WTC11 (cell line): ENCODE results near the gene RNASE4.

Source experiments
- ETV6 ChIP-seq: sonication (generic); formaldehyde crosslinking; IDR thresholded peaks from 2 replicates; pipeline ENCODE4 v1.8.1; 2022; ENCODE audit warnings: mild to moderate bottlenecking, missing genetic modification reagents
- IRF2 ChIP-seq: sonication (generic); formaldehyde crosslinking; IDR thresholded peaks from 2 replicates; pipeline ENCODE4 v1.8.0; 2022; ENCODE audit warnings: low read depth, missing genetic modification reagents, borderline replicate concordance
- NFYB ChIP-seq: sonication (generic); formaldehyde crosslinking; conservative IDR thresholded peaks from 2 replicates; pipeline ENCODE4 v1.8.0; 2022; ENCODE audit warnings: low read depth, missing genetic modification reagents
- ZNF121 ChIP-seq: sonication (generic); formaldehyde crosslinking; IDR thresholded peaks from 2 replicates; pipeline ENCODE4 v1.8.0; 2023; ENCODE audit warnings: missing genetic modification reagents
- ZNF416 ChIP-seq: fragments of 250-450 bp; sonication (Bioruptor Pico); IDR thresholded peaks from 2 replicates; pipeline ENCODE4 v1.9.0; 2021; ENCODE audit warnings: mild to moderate bottlenecking, inconsistent platforms
- TF ChIP-seq, protein P1 (sequence below): sonication (generic); formaldehyde crosslinking; IDR thresholded peaks from 2 replicates; pipeline ENCODE4 v1.8.1; 2023; ENCODE audit warnings: mild to moderate bottlenecking, missing genetic modification reagents
- TF ChIP-seq, protein P2 (sequence below): fragments of 200-600 bp; IDR thresholded peaks from 2 replicates; pipeline ENCODE4 v1.8.0; 2022; ENCODE audit warnings: antibody characterized with exemption
- TF ChIP-seq, protein P3 (sequence below): sonication (generic); formaldehyde crosslinking; IDR thresholded peaks from 2 replicates; pipeline ENCODE4 v1.8.0; 2023; ENCODE audit warnings: missing genetic modification reagents
- TF ChIP-seq, protein P4 (sequence below): sonication (generic); formaldehyde crosslinking; IDR thresholded peaks from 2 replicates; pipeline ENCODE4 v1.8.1; 2022; ENCODE audit warnings: low read depth, missing genetic modification reagents, borderline replicate concordance
- TF ChIP-seq, protein P5 (sequence below): sonication (generic); formaldehyde crosslinking; IDR thresholded peaks from 2 replicates; pipeline ENCODE4 v1.8.1; 2023; ENCODE audit warnings: mild to moderate bottlenecking, missing genetic modification reagents, moderate library complexity
- TF ChIP-seq, protein P6 (sequence below): sonication (generic); formaldehyde crosslinking; IDR thresholded peaks from 2 replicates; pipeline ENCODE4 v1.8.1; 2022; ENCODE audit warnings: mild to moderate bottlenecking, moderate library complexity, missing genetic modification reagents

DNA sequence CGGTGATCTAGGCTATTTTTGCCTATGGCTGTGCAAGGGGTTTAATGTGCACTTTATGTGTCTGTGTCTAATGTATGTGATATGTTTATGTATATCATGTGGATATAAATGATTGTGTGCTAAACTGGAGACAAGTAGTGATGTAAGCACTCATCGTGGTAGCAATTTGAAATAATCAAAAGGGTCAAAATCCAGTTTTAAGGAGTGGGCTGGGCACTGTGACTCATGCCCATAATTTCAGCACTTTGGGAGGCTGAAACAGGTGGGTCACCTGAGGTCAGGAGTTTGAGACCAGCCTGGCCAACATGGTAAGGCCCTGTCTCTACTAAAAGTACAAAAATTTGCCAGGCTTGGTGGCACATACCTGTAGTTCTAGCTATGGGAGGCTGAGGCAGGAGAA is 64.1 kb downstream of the RNASE4 start:
- TF ChIP-seq, protein P1, sequence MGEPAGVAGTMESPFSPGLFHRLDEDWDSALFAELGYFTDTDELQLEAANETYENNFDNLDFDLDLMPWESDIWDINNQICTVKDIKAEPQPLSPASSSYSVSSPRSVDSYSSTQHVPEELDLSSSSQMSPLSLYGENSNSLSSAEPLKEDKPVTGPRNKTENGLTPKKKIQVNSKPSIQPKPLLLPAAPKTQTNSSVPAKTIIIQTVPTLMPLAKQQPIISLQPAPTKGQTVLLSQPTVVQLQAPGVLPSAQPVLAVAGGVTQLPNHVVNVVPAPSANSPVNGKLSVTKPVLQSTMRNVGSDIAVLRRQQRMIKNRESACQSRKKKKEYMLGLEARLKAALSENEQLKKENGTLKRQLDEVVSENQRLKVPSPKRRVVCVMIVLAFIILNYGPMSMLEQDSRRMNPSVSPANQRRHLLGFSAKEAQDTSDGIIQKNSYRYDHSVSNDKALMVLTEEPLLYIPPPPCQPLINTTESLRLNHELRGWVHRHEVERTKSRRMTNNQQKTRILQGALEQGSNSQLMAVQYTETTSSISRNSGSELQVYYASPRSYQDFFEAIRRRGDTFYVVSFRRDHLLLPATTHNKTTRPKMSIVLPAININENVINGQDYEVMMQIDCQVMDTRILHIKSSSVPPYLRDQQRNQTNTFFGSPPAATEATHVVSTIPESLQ, result no peak
- TF ChIP-seq, protein P2, sequence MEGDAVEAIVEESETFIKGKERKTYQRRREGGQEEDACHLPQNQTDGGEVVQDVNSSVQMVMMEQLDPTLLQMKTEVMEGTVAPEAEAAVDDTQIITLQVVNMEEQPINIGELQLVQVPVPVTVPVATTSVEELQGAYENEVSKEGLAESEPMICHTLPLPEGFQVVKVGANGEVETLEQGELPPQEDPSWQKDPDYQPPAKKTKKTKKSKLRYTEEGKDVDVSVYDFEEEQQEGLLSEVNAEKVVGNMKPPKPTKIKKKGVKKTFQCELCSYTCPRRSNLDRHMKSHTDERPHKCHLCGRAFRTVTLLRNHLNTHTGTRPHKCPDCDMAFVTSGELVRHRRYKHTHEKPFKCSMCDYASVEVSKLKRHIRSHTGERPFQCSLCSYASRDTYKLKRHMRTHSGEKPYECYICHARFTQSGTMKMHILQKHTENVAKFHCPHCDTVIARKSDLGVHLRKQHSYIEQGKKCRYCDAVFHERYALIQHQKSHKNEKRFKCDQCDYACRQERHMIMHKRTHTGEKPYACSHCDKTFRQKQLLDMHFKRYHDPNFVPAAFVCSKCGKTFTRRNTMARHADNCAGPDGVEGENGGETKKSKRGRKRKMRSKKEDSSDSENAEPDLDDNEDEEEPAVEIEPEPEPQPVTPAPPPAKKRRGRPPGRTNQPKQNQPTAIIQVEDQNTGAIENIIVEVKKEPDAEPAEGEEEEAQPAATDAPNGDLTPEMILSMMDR, result no peak
- TF ChIP-seq NFYB (CRISPR knock-in tag), result no peak
- TF ChIP-seq, protein P3, sequence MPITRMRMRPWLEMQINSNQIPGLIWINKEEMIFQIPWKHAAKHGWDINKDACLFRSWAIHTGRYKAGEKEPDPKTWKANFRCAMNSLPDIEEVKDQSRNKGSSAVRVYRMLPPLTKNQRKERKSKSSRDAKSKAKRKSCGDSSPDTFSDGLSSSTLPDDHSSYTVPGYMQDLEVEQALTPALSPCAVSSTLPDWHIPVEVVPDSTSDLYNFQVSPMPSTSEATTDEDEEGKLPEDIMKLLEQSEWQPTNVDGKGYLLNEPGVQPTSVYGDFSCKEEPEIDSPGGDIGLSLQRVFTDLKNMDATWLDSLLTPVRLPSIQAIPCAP (CRISPR knock-in tag), result no peak
- TF ChIP-seq, protein P4, sequence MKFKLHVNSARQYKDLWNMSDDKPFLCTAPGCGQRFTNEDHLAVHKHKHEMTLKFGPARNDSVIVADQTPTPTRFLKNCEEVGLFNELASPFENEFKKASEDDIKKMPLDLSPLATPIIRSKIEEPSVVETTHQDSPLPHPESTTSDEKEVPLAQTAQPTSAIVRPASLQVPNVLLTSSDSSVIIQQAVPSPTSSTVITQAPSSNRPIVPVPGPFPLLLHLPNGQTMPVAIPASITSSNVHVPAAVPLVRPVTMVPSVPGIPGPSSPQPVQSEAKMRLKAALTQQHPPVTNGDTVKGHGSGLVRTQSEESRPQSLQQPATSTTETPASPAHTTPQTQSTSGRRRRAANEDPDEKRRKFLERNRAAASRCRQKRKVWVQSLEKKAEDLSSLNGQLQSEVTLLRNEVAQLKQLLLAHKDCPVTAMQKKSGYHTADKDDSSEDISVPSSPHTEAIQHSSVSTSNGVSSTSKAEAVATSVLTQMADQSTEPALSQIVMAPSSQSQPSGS (CRISPR knock-in tag), result no peak
- TF ChIP-seq, protein P5, sequence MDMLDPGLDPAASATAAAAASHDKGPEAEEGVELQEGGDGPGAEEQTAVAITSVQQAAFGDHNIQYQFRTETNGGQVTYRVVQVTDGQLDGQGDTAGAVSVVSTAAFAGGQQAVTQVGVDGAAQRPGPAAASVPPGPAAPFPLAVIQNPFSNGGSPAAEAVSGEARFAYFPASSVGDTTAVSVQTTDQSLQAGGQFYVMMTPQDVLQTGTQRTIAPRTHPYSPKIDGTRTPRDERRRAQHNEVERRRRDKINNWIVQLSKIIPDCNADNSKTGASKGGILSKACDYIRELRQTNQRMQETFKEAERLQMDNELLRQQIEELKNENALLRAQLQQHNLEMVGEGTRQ, result no peak
- TF ChIP-seq ZNF416, result no peak
- TF ChIP-seq IRF2 (CRISPR knock-in tag), result no peak
- TF ChIP-seq ZNF121, result no peak
- TF ChIP-seq ETV6, result no peak
- TF ChIP-seq, protein P6, sequence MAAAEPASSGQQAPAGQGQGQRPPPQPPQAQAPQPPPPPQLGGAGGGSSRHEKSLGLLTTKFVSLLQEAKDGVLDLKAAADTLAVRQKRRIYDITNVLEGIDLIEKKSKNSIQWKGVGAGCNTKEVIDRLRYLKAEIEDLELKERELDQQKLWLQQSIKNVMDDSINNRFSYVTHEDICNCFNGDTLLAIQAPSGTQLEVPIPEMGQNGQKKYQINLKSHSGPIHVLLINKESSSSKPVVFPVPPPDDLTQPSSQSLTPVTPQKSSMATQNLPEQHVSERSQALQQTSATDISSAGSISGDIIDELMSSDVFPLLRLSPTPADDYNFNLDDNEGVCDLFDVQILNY (CRISPR knock-in tag), result no peak
